OCI-LY3 (cell line): ENCODE data around the gene LTN1.

Experiments used
- CTCF ChIP-seq: fragments of 200-600, 300-600 bp; sonication (generic); IDR thresholded peaks from 2 replicates; pipeline ENCODE4 v1.5.1; 2014; ENCODE audit warnings: antibody characterized with exemption, low read length, low read depth
- EZH2phosphoT487 ChIP-seq: fragments of 200-600 bp; shearing (Covaris generic); IDR thresholded peaks from 2 replicates; pipeline ENCODE4 v1.6.1; 2018; ENCODE audit warnings: antibody characterized with exemption, mixed run types, low read depth

- no peak for TF ChIP-seq CTCF
- TF ChIP-seq EZH2phosphoT487 = no peak
These were observed 56.6 kb downstream of the LTN1 start for GRCh38 chr21:28936036-28936435.
